ENCODE measurements around the gene CYP3A4.
"Not testable (repeated sequence)": the region's sequence is repeated elsewhere in the genome, so short reads cannot be mapped to it uniquely, and the experiment has no call there.

Gene CYP3A4

GRCh38 chr7:99730238-99730810, 53.7 kb downstream of the CYP3A4 start:
- no peak for DNase-seq (ENCODE audit: low read depth)
- TF ChIP-seq CTCF (IDR thresholded peaks at IDR 0.05; ENCODE audit: insufficient read depth, low read depth, low read length, missing control alignments): no peak
- no peak overlapping the region for H3K4me3 ChIP-seq (ENCODE audit: low read length)

DNA sequence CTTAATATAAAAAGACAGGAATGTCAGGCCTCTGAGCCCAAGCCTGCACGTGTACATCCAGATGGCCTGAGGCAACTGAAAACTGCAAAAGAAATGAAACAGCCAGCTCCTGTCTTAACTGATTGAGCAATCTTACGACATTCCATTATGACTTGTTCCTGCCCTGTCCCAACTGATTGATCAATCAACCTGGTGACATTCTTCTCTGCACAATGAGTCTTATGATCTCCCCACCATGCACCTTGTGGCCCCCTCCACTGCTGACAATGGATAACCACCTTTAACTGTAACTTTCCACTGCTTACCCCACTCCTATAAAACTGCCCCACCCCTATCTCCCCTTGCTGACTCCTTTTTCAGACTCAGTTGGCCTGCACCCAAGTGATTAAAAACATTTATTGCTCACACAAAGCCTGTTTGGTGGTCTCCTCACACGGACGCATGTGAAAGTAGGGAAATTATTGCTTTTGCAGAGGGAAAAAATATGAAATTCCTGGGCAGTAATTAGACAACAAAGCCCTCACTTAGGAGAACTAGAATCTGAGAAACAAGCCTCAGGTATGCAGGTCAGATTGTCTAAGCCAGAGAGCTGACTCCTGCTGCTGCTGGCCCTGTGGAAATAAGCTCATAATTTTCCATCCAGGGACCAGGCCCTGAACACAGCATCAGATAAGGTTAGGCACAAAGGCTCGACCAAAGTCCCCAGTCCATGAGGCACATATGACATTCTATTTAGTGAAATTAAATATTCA, 54.3 kb downstream of the CYP3A4 start:
- peak; percentile 92 for DNase-seq (ENCODE audit: low read depth)
- no peak for TF ChIP-seq CTCF (IDR thresholded peaks at IDR 0.05; ENCODE audit: insufficient read depth, low read depth, low read length, missing control alignments)
- H3K4me3 ChIP-seq (ENCODE audit: low read length): no peak overlapping the region

- peak; percentile 74 for DNase-seq (ENCODE audit: low read depth)
- TF ChIP-seq CTCF (IDR thresholded peaks at IDR 0.05; ENCODE audit: insufficient read depth, low read depth, low read length, missing control alignments): no peak
- H3K4me3 ChIP-seq (ENCODE audit: low read length): no peak overlapping the region
Measured at GRCh38 chr7:99728615-99729014, 55.4 kb downstream of the CYP3A4 start.

DNA sequence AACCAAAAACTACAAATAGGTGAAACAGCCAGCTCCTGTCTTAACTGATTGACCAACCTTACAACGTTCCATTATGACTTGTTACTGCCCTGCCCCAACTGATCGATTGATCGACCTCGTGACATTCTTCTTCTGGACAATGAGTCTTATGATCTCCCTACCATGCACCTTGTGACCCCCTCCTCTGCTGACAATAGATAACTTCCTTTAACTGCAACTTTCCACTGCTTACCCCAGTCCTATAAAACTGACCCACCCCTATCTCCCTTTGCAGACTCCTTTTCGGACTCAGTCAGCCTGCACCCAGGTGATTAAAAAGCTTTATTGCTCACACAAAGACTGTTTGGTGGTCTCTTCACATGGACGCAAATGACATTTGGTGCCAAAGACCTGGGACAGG, 60.8 kb downstream of the CYP3A4 start:
- DNase-seq (ENCODE audit: low read depth); H3K4me3 ChIP-seq (ENCODE audit: low read length): not testable (repeated sequence)

DNA sequence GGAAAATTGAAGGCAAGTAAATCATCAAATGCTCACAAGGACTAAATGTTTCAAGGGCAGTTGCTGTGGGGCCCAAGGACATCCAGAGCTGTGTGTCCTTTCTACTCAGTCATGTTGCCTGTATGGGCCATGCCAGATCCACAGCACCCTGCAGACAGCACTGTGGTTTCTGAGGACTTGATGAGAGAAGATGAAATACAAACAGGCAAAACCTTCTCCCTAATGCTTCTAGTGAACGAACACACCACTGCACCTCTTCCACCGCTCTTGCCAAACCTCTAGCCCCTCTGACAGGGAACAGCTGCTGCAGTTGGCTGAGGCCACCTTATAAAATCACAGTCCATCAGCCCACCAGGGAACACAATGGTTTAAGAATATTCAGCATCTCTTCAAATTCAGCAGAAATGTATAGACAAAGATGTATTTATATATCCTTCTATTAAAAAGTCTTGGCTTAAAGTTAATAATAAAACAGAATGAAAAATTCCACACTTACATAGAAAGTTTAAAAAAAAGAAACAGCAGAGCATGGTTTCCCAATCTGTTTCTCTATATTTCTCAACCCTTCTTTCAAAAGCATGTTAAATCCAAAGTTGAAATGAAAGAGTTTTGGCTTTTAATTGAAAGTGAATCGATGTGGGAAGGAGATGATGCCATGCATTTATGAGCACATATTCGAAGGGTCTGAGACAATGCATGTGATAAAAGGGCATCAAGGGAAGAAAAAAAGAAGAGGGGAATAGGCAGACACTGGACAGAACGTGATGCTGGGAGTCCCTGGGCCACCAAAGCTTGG, 63.0 kb downstream of the CYP3A4 start:
- no peak overlapping the region for H3K4me3 ChIP-seq (ENCODE audit: low read length)
- no peak for TF ChIP-seq CTCF (IDR thresholded peaks at IDR 0.05; ENCODE audit: insufficient read depth, low read depth, low read length, missing control alignments)
- DNase-seq (ENCODE audit: low read depth): no peak

DNA sequence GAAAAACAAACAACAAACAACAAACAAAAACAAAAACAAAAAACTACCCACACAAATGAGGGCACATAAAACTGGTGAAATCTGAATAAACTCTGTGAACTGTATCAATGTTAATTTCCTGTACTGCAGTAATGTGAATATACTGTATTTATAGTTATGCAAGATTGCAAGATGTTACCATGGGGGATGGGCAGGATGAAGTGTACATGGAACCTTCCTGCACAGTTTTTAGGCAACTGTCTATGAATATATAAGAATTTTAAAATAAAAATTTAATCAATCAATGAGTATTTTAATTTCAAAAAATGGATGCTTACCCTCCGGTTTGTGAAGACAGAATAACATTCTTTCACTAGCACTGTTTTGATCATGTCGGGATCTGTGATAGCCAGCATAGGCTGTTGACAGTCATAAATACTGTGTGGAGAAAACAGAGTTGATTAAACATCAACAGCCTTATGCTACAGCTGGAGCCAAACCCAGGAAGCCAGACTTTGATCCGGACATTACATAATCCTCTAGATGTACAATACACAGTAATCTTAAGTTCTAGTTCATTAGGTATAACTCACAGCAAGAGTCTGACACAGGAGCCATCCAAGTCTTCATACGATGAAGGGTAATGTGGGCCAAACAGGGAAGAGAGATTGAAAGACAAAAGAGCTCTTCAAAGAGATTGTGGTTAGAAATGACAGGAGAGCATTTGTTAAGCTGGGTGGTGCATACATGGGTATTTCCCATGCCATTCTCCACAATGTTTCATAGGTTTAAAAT, 63.8 kb downstream of the CYP3A4 start:
- no peak for TF ChIP-seq CTCF (IDR thresholded peaks at IDR 0.05; ENCODE audit: insufficient read depth, low read depth, low read length, missing control alignments)
- no peak overlapping the region for H3K4me3 ChIP-seq (ENCODE audit: low read length)
- no peak for DNase-seq (ENCODE audit: low read depth)

All from epithelial cell of esophagus (primary cell).